SK-N-SH (cell line): ENCODE measurements around the gene VEGFA. TPM values are rescaled to one million over a fixed set of nuclear protein-coding genes. Genes with fewer than 3 reads are reported as not detected.

Experiments used
- CTCF ChIA-PET: fragments of 300-600, 350-600 bp; formaldehyde crosslinking; extraction: SDS; loops from one replicate; lab custom pipeline; 2021; lab: Yijun Ruan, JAX
- POLR2A ChIA-PET: fragments of 350-600 bp; sonication (Branson Sonifier 250); formaldehyde crosslinking; extraction: SDS; loops from one replicate; lab custom pipeline; 2020; ENCODE audit warnings: antibody characterized with exemption, inconsistent platforms; lab: Yijun Ruan, JAX
- DNase-seq: peaks from one replicate; pipeline ENCODE4 v3.0.0; 2012
- H2AFZ ChIP-seq: fragments of 200-600 bp; sonication (generic); 2 replicates; pipeline ENCODE4 v1.8.1; 2016; ENCODE audit warnings: antibody characterized with exemption, mild to moderate bottlenecking, low read depth
- H3F3A ChIP-seq: fragments of 200-600 bp; sonication (generic); replicated peaks from 2 replicates; pipeline ENCODE3; 2016; ENCODE audit warnings: antibody characterized with exemption, mild to moderate bottlenecking; ENCODE audit not compliant: insufficient read depth
- H3K27ac ChIP-seq, 2 experiments: fragments of 200-500 bp in 1 of 2; fragments of 200-600 bp in 1 of 2; sonication (Bioruptor generic) in 1 of 2; sonication (generic), shearing (Covaris generic) in 1 of 2; 2 replicates each; pipeline versions ENCODE4 v1.5.1 to v1.6.1; 2014 to 2016; ENCODE audit warnings: low read depth in 2 of 2, inconsistent platforms in 1 of 2, low read length in 1 of 2, mild to moderate bottlenecking in 1 of 2, mixed read lengths in 1 of 2
- H3K27me3 ChIP-seq: fragments of 200-600 bp; sonication (generic), shearing (Covaris generic); 2 replicates; pipeline ENCODE4 v1.6.1; 2016; ENCODE audit warnings: mixed run types; ENCODE audit not compliant: insufficient read depth
- H3K36me3 ChIP-seq, 2 experiments: fragments of 200-500 bp in 1 of 2; fragments of 200-600 bp in 1 of 2; sonication (Bioruptor generic) in 1 of 2; sonication (generic) in 1 of 2; replicated peaks in 1 of 2; 2 replicates each; pipeline versions ENCODE3 to v1.5.1; 2014 to 2016; ENCODE audit warnings: low read length in 1 of 2, mild to moderate bottlenecking in 1 of 2; ENCODE audit not compliant: insufficient read depth in 2 of 2, control insufficient read depth in 1 of 2
- H3K4me1 ChIP-seq, 2 experiments: fragments of 200-500 bp in 1 of 2; fragments of 200-600 bp in 1 of 2; sonication (Bioruptor generic) in 1 of 2; sonication (generic), shearing (Covaris generic) in 1 of 2; 2 replicates each; pipeline versions ENCODE4 v1.5.1 to v1.6.1; 2014 to 2016; ENCODE audit warnings: low read depth in 1 of 2, low read length in 1 of 2, mixed run types in 1 of 2; ENCODE audit not compliant: insufficient read depth in 2 of 2, control insufficient read depth in 1 of 2
- H3K4me2 ChIP-seq: fragments of 200-600 bp; sonication (generic), shearing (Covaris generic); 2 replicates; pipeline ENCODE4 v1.6.1; 2017; ENCODE audit warnings: mixed run types
- H3K4me3 ChIP-seq, 2 experiments: fragments of 200-500 bp in 1 of 2; fragments of 200-600 bp in 1 of 2; sonication (Bioruptor generic) in 1 of 2; sonication (generic), shearing (Covaris generic) in 1 of 2; 2 replicates each; pipeline versions ENCODE4 v1.5.1 to v1.8.1; 2014 to 2016; ENCODE audit warnings: low read depth in 2 of 2, inconsistent platforms in 1 of 2, low read length in 1 of 2, mild to moderate bottlenecking in 1 of 2, mixed read lengths in 1 of 2, moderate library complexity in 1 of 2
- H3K79me2 ChIP-seq: fragments of 200-600 bp; sonication (generic); 2 replicates; pipeline ENCODE4 v1.8.1; 2017; ENCODE audit warnings: mild to moderate bottlenecking; ENCODE audit not compliant: insufficient read depth
- H3K9ac ChIP-seq: fragments of 200-600 bp; sonication (generic); 2 replicates; pipeline ENCODE4 v1.6.1; 2017; ENCODE audit warnings: mixed run types
- H3K9me2 ChIP-seq: fragments of 200-600 bp; sonication (generic); 2 replicates; pipeline ENCODE4 v1.6.1; 2017; ENCODE audit warnings: mixed run types
- H3K9me3 ChIP-seq: fragments of 200-600 bp; sonication (generic); 2 replicates; pipeline ENCODE4 v1.6.1; 2017; ENCODE audit warnings: mixed run types, mild to moderate bottlenecking, moderate library complexity
- H4K20me1 ChIP-seq: fragments of 200-600 bp; sonication (generic); 2 replicates; pipeline ENCODE4 v1.6.1; 2017; ENCODE audit warnings: mild to moderate bottlenecking, mixed run types; ENCODE audit not compliant: insufficient read depth
- CHD2 ChIP-seq: fragments of 150-350 bp; IDR thresholded peaks from 2 replicates; pipeline ENCODE4 v1.6.1; 2018; ENCODE audit warnings: low read length; ENCODE audit not compliant: partially characterized antibody
- ELF1 ChIP-seq: IDR thresholded peaks from 2 replicates; pipeline ENCODE4 v1.4.0; 2012
- FOSL2 ChIP-seq: IDR thresholded peaks from 2 replicates; pipeline ENCODE4 v1.4.0; 2012; ENCODE audit warnings: low read depth, mild to moderate bottlenecking, moderate library complexity, borderline replicate concordance
- GABPA ChIP-seq: IDR thresholded peaks from 2 replicates; pipeline ENCODE4 v1.4.0; 2012; ENCODE audit warnings: low read depth, mild to moderate bottlenecking
- JUND ChIP-seq: IDR thresholded peaks from 2 replicates; pipeline ENCODE4 v1.4.0; 2012
- MAX ChIP-seq: IDR thresholded peaks from 2 replicates; pipeline ENCODE4 v1.4.0; 2012; ENCODE audit warnings: low read depth
- MEF2A ChIP-seq: IDR thresholded peaks from 2 replicates; pipeline ENCODE4 v1.4.0; 2012; ENCODE audit warnings: low read depth, borderline replicate concordance
- NFIC ChIP-seq: IDR thresholded peaks from 2 replicates; pipeline ENCODE4 v1.4.0; 2012; ENCODE audit warnings: borderline replicate concordance
- NRF1 ChIP-seq: IDR thresholded peaks from 2 replicates; pipeline ENCODE4 v1.6.1; 2012; ENCODE audit warnings: low read depth, mild to moderate bottlenecking, low read length
- RCOR1 ChIP-seq: fragments of 150-350 bp; IDR thresholded peaks from 2 replicates; pipeline ENCODE4 v1.6.1; 2017; ENCODE audit warnings: antibody characterized with exemption, low read length
- SIN3A ChIP-seq: IDR thresholded peaks from 2 replicates; pipeline ENCODE4 v1.6.1; 2012; ENCODE audit warnings: low read depth, mild to moderate bottlenecking, low read length, moderate library complexity, borderline replicate concordance
- TAF1 ChIP-seq: IDR thresholded peaks from 2 replicates; pipeline ENCODE4 v1.6.1; 2012; ENCODE audit warnings: low read depth, mild to moderate bottlenecking, low read length, moderate library complexity, borderline replicate concordance
- TEAD4 ChIP-seq: IDR thresholded peaks from 2 replicates; pipeline ENCODE4 v1.4.0; 2012; ENCODE audit warnings: mild to moderate bottlenecking, borderline replicate concordance; ENCODE audit not compliant: insufficient read depth
- USF1 ChIP-seq: IDR thresholded peaks from 2 replicates; pipeline ENCODE4 v1.4.0; 2012; ENCODE audit warnings: low read depth, borderline replicate concordance
- USF2 ChIP-seq: fragments of 150-350 bp; IDR thresholded peaks from 2 replicates; pipeline ENCODE4 v1.6.1; 2017; ENCODE audit warnings: antibody characterized with exemption, low read length, low read depth, borderline replicate concordance
- YY1 ChIP-seq: IDR thresholded peaks from 2 replicates; pipeline ENCODE4 v1.4.0; 2012; ENCODE audit warnings: low read depth, mild to moderate bottlenecking
- WGBS: methylation state at CpG from one replicate; pipeline ENCODE4 v1.1.6; 2017; ENCODE audit warnings: low lambda C conversion rate; 5-methylcytosine and 5-hydroxymethylcytosine counted together
- polyA plus RNA-seq, 3 experiments: library from polyadenylated mRNA; depleted of rRNA; stranded (reverse); fragments of >200 nt; gene quantifications; 2 replicates each; pipeline ENCODE4 v1.2.3, GENCODE V29; 2012
- TF ChIP-seq, protein P1 (sequence below): fragments of 150-350 bp; IDR thresholded peaks from 2 replicates; pipeline ENCODE4 v1.6.1; 2016; ENCODE audit warnings: mild to moderate bottlenecking, low read depth, low read length
- TF ChIP-seq, protein P2 (sequence below): IDR thresholded peaks from 2 replicates; pipeline ENCODE4 v1.4.0; 2012; ENCODE audit warnings: low read depth, borderline replicate concordance

VEGFA gene
- polyA plus RNA-seq, 1 of the 3 experiments (the other 2 are of a cell fraction): 81.0 TPM

GRCh38 chr6:43724914-43725642 lies 44.9 kb upstream of the VEGFA start:
- H3K36me3 ChIP-seq: no peaks in the 10 kb centered on the region
- H3K27me3 ChIP-seq: no peaks in the 10 kb centered on the region
- no peaks in the 10 kb centered on the region for H3F3A ChIP-seq
- H3K9me2 ChIP-seq: no peaks in the 10 kb centered on the region
- WGBS: 90% methylated on average over 3 of the region's 17 CpGs
- no peak overlapping the region for H3K9ac ChIP-seq
- H3K4me3 ChIP-seq: no peak overlapping the region
- ChIA-PET POLR2A (interaction anchor here (0.5 to 1.1 kb wide), 2 partner anchors 44 to 355 kb away, joined by 3 to 5 read pairs; no protein-coding TSS in a partner anchor), CTCF (interaction anchor here (0.7 to 6.3 kb wide), 19 partner anchors 10 to 357 kb away, joined by 3 to 67 read pairs (median 5); partner anchors contain the start of gene VEGFA)
- H3K27ac ChIP-seq: no peak overlapping the region
- DNase-seq: no peak
- no peaks in the 10 kb centered on the region for H3K79me2 ChIP-seq
- H3K9me3 ChIP-seq: no peaks in the 10 kb centered on the region
- H3K4me1 ChIP-seq: peaks cover 0 to 13% of the 10 kb centered on the region in 2 experiments; a peak in 2 of 4 replicates
- no peak overlapping the region for H2AFZ ChIP-seq
- TF ChIP-seq USF1 (no peak), YY1 (no peak), NFIC (0 out of 2 replicates have a peak, but pooled peaks have one; percentile 35)
- no peak overlapping the region for H3K4me2 ChIP-seq
- no peaks in the 10 kb centered on the region for H4K20me1 ChIP-seq

DNA sequence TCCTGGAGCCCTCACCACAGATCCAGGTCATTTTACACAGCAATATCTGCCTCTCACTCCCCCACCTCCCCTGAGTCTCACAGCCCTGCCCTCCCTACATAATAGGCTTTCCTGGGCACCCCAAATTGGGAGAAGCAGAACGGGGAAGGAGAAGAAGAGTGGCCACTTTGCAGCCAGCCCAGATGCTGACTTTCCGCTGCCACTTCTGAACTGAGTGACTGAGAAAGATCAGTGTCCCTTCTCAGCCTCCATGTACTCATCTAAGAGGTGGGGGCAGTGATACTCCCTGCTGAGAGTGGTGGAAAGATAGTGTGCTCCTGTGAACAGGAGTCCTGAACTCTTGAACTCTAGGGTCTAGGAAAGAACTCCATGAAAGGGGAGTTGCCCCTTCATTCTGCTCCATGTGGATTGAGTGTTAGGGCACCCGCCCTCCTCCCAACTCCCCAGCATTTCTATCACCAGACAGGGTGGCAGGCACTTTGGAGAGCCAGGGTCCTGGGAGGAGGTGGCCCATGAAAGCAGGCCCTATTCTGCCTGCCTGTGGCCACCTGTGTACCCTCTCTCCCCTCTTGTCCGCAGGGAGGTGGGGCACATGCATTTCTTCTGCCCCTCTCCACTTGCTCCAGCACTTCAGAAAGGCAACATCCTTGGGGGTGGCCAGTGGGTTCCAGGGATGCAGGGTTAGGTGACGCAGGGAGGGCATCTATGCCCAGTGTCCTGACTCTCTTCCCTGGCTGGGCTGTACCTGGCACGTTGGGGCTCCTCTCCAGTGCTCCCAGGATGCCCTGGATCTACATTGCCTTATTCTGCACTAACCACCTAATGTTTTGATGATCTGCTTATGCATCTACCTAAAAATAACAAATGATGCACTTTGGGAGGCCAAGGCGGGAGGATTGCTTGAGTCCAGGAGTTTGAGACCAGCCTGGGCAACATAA lies 44.1 kb upstream of the VEGFA start:
- Histone ChIP-seq H3K9me3 (peaks cover 5% of the 10 kb centered on the region), H3K4me2 (no peak overlapping the region), H3K27ac (no peak overlapping the region; a peak in 1 of 4 replicates), H4K20me1 (no peaks in the 10 kb centered on the region), H3K27me3 (no peaks in the 10 kb centered on the region), H3K9me2 (no peaks in the 10 kb centered on the region), H3K4me1 (peaks cover 0 to 13% of the 10 kb centered on the region in 2 experiments; a peak in 2 of 4 replicates), H3K36me3 (no peaks in the 10 kb centered on the region), H3F3A (no peaks in the 10 kb centered on the region), H3K9ac (no peak overlapping the region), H2AFZ (no peak overlapping the region), H3K79me2 (no peaks in the 10 kb centered on the region), H3K4me3 (no peak overlapping the region)
- POLR2A ChIA-PET: interaction anchor here (1.1 kb wide), 1 partner anchor 43 kb away, joined by 3 read pairs; no protein-coding TSS in a partner anchor
- WGBS: 61% methylated on average over 7 of the region's 7 CpGs
- CTCF ChIA-PET: interaction anchor here (1.7 to 6.3 kb wide), 3 partner anchors 40 to 352 kb away, joined by 6 to 67 read pairs (median 47); partner anchors contain the start of gene VEGFA
- no peak for DNase-seq
- TF ChIP-seq JUND (no peak), MAX (no peak), NRF1 (no peak), USF2 (no peak), ELF1 (no peak), MEF2A (no peak), RCOR1 (no peak), CHD2 (no peak), TEAD4 (no peak), FOSL2 (no peak), GABPA (no peak), TAF1 (no peak), USF1 (no peak), SIN3A (no peak)
- TF ChIP-seq, protein P1, sequence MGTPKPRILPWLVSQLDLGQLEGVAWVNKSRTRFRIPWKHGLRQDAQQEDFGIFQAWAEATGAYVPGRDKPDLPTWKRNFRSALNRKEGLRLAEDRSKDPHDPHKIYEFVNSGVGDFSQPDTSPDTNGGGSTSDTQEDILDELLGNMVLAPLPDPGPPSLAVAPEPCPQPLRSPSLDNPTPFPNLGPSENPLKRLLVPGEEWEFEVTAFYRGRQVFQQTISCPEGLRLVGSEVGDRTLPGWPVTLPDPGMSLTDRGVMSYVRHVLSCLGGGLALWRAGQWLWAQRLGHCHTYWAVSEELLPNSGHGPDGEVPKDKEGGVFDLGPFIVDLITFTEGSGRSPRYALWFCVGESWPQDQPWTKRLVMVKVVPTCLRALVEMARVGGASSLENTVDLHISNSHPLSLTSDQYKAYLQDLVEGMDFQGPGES: no peak
- TF ChIP-seq, protein P2, sequence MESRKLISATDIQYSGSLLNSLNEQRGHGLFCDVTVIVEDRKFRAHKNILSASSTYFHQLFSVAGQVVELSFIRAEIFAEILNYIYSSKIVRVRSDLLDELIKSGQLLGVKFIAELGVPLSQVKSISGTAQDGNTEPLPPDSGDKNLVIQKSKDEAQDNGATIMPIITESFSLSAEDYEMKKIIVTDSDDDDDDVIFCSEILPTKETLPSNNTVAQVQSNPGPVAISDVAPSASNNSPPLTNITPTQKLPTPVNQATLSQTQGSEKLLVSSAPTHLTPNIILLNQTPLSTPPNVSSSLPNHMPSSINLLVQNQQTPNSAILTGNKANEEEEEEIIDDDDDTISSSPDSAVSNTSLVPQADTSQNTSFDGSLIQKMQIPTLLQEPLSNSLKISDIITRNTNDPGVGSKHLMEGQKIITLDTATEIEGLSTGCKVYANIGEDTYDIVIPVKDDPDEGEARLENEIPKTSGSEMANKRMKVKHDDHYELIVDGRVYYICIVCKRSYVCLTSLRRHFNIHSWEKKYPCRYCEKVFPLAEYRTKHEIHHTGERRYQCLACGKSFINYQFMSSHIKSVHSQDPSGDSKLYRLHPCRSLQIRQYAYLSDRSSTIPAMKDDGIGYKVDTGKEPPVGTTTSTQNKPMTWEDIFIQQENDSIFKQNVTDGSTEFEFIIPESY: no peak
